Loucy (cell line): ENCODE results near the gene ST6GALNAC4.

ENCODE experiments used
- H2AFZ ChIP-seq: fragments of 200-600 bp; sonication (generic); 2 replicates; pipeline ENCODE4 v1.6.0; 2016; ENCODE audit warnings: antibody characterized with exemption, mild to moderate bottlenecking, low read length, moderate library complexity
- H3F3A ChIP-seq: fragments of 200-600 bp; 2 replicates; pipeline ENCODE4 v1.6.0; 2016; ENCODE audit warnings: antibody characterized with exemption, low read depth, mild to moderate bottlenecking
- H3K27me3 ChIP-seq: fragments of 200-600 bp; sonication (generic); 2 replicates; pipeline ENCODE4 v1.6.1; 2014; ENCODE audit warnings: low read length, mild to moderate bottlenecking; ENCODE audit not compliant: insufficient read depth, poor library complexity, severe bottlenecking
- H3K36me3 ChIP-seq: fragments of 200-600 bp; sonication (generic); 2 replicates; pipeline ENCODE4 v1.6.1; 2016; ENCODE audit warnings: low read length; ENCODE audit not compliant: insufficient read depth
- H3K4me1 ChIP-seq: fragments of 200-600 bp; sonication (generic); 2 replicates; pipeline ENCODE4 v1.5.1; 2014; ENCODE audit warnings: low read length, mild to moderate bottlenecking; ENCODE audit not compliant: insufficient read depth, poor library complexity, severe bottlenecking
- H3K4me2 ChIP-seq: fragments of 200-600 bp; sonication (generic); 2 replicates; pipeline ENCODE4 v1.6.0; 2014; ENCODE audit warnings: antibody characterized with exemption, low read length, low read depth, mild to moderate bottlenecking; ENCODE audit not compliant: poor library complexity, severe bottlenecking
- H3K4me3 ChIP-seq: fragments of 200-600 bp; sonication (generic); 2 replicates; pipeline ENCODE4 v1.5.1; 2014; ENCODE audit warnings: low read length, mild to moderate bottlenecking, mixed read lengths; ENCODE audit not compliant: poor library complexity, severe bottlenecking
- H3K79me2 ChIP-seq: fragments of 200-600 bp; sonication (generic); 2 replicates; pipeline ENCODE4 v1.6.1; 2014; ENCODE audit warnings: low read length; ENCODE audit not compliant: insufficient read depth
- H3K9ac ChIP-seq: fragments of 200-600 bp; sonication (generic); 2 replicates; pipeline ENCODE4 v1.6.0; 2014; ENCODE audit warnings: mild to moderate bottlenecking, low read depth, low read length, moderate library complexity; ENCODE audit not compliant: poor library complexity, severe bottlenecking
- H3K9me2 ChIP-seq: fragments of 200-600 bp; sonication (generic); replicated peaks from 2 replicates; pipeline ENCODE4 v1.6.1; 2016; ENCODE audit warnings: low read depth, low read length, mixed read lengths
- H3K9me3 ChIP-seq: fragments of 200-600 bp; sonication (generic); 2 replicates; pipeline ENCODE4 v1.6.1; 2014; ENCODE audit warnings: mild to moderate bottlenecking, antibody characterized with exemption, low read length, low read depth; ENCODE audit not compliant: insufficient read depth
- H4K20me1 ChIP-seq: fragments of 200-600 bp; sonication (generic); 2 replicates; pipeline ENCODE4 v1.6.0; 2014; ENCODE audit warnings: antibody characterized with exemption, low read length, mild to moderate bottlenecking; ENCODE audit not compliant: insufficient read depth, poor library complexity, severe bottlenecking
- EZH2phosphoT487 ChIP-seq: fragments of 200-600 bp; IDR thresholded peaks from 2 replicates; pipeline ENCODE4 v1.6.1; 2018; ENCODE audit warnings: antibody characterized with exemption, mild to moderate bottlenecking, moderate library complexity, borderline replicate concordance
- TF ChIP-seq, protein P1 (sequence below): fragments of 200-600 bp; sonication (generic); conservative IDR thresholded peaks from 2 replicates; pipeline ENCODE4 v1.5.1; 2014; ENCODE audit warnings: mild to moderate bottlenecking, antibody characterized with exemption, low read length

Gene ST6GALNAC4

DNA sequence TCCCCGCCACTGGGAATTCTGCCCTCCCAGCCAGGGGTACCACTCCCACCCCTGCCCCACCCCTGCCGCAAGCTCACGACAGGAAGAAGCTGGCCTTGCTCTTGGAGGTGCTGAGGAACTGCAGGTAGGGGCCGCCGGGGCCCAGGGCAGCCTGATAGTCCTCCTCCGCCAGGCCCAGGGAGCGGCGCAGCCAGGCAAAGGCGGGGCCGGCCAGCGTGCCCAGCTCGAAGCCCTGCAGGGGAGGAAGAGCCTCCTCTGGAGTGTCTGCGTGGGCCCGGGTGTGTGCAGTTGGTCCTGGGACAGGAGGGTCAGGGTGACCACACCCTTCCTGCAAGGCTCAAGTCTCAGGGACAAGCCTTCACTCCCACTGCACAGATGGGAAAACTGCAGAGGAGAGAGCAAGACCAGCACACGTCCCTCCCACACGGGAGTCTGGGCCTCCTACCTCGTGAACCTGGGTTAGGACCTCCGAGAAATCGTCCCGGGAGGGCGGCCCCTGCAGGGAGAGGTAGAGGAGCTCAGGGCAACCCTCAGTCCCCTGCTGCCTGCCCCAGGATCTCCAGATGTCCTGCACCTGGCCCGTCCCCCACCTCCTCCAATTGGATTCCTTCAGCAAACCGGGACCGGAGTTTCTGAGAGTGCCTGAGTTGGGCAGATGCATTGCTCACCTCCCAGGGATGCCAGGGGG is 11.3 kb upstream of the ST6GALNAC4 start:
- H3K9me3 ChIP-seq: no peaks in the 10 kb centered on the region
- no peak overlapping the region for H2AFZ ChIP-seq
- H3K4me3 ChIP-seq: no peak overlapping the region
- no peaks in the 10 kb centered on the region for H3K9me2 ChIP-seq
- no peaks in the 10 kb centered on the region for H3K4me1 ChIP-seq
- no peaks in the 10 kb centered on the region for H3K79me2 ChIP-seq
- no peaks in the 10 kb centered on the region for H4K20me1 ChIP-seq
- no peak for TF ChIP-seq EZH2phosphoT487
- TF ChIP-seq, protein P1, sequence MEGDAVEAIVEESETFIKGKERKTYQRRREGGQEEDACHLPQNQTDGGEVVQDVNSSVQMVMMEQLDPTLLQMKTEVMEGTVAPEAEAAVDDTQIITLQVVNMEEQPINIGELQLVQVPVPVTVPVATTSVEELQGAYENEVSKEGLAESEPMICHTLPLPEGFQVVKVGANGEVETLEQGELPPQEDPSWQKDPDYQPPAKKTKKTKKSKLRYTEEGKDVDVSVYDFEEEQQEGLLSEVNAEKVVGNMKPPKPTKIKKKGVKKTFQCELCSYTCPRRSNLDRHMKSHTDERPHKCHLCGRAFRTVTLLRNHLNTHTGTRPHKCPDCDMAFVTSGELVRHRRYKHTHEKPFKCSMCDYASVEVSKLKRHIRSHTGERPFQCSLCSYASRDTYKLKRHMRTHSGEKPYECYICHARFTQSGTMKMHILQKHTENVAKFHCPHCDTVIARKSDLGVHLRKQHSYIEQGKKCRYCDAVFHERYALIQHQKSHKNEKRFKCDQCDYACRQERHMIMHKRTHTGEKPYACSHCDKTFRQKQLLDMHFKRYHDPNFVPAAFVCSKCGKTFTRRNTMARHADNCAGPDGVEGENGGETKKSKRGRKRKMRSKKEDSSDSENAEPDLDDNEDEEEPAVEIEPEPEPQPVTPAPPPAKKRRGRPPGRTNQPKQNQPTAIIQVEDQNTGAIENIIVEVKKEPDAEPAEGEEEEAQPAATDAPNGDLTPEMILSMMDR: no peak
- no peaks in the 10 kb centered on the region for H3K27me3 ChIP-seq
- no peak overlapping the region for H3K9ac ChIP-seq
- H3K4me2 ChIP-seq: no peak overlapping the region
- H3F3A ChIP-seq: no peaks in the 10 kb centered on the region
- H3K36me3 ChIP-seq: no peaks in the 10 kb centered on the region

DNA sequence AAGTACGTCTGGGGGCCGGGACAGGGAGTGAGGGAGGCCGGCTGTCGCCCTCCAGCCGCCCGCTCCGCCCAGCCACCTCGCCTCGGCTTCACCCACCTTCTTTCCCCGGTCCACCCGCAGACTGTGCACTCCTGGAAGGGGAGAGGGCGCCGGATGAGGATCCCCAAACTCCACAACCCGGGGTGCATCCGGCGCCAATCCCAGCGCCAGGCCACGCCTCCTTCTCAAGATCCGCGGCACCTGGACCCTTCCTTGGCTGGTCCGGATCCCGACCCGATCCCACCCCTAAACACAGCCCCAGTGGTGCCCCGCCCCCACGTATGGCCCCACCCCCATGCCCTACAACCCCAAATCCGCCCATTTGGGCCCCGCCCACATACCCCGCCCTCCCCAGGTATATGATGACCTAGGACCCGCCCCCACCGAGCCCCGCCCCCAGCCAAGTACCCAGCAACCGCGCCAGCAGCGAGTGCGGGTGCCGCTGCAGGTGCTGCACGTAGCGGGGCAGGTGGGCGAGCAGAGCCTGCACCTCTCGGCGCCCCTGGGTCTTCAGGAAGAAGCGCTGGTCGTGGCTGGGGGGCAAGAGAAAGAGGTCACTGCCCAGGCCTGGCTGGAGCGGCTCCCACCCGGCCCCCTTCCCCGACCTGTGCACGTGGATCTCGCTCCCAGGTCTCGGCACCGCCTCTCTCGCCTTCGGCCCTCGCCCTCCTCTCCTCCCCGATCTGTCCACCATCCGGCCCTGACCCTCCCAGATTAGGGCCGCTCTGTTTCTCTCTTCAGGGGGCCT is 10.6 kb upstream of the ST6GALNAC4 start:
- Histone ChIP-seq H3K9me2 (no peaks in the 10 kb centered on the region), H4K20me1 (no peaks in the 10 kb centered on the region), H3K9me3 (no peaks in the 10 kb centered on the region), H3K9ac (no peak overlapping the region), H3K4me2 (no peak overlapping the region), H3K4me3 (no peak overlapping the region), H3F3A (no peaks in the 10 kb centered on the region), H2AFZ (no peak overlapping the region), H3K79me2 (no peaks in the 10 kb centered on the region), H3K27me3 (no peaks in the 10 kb centered on the region), H3K4me1 (no peaks in the 10 kb centered on the region), H3K36me3 (no peaks in the 10 kb centered on the region)
- TF ChIP-seq, protein P1: no peak
- no peak for TF ChIP-seq EZH2phosphoT487

- H3K4me1 ChIP-seq: no peaks in the 10 kb centered on the region
- H3K4me3 ChIP-seq: no peak overlapping the region
- H3K9me2 ChIP-seq: no peaks in the 10 kb centered on the region
- no peak overlapping the region for H3K9ac ChIP-seq
- no peaks in the 10 kb centered on the region for H4K20me1 ChIP-seq
- H2AFZ ChIP-seq: no peak overlapping the region
- no peak overlapping the region for H3K4me2 ChIP-seq
- H3K36me3 ChIP-seq: no peaks in the 10 kb centered on the region
- H3K27me3 ChIP-seq: no peaks in the 10 kb centered on the region
- no peaks in the 10 kb centered on the region for H3K9me3 ChIP-seq
- TF ChIP-seq, protein P1: no peak
- TF ChIP-seq EZH2phosphoT487: no peak
- H3K79me2 ChIP-seq: no peaks in the 10 kb centered on the region
- H3F3A ChIP-seq: no peaks in the 10 kb centered on the region
Measured at GRCh38 chr9:127926906-127927200, 10.0 kb upstream of the ST6GALNAC4 start.
